Measurements from ENCODE around the gene MAB21L2.

The MAB21L2 gene

DNA sequence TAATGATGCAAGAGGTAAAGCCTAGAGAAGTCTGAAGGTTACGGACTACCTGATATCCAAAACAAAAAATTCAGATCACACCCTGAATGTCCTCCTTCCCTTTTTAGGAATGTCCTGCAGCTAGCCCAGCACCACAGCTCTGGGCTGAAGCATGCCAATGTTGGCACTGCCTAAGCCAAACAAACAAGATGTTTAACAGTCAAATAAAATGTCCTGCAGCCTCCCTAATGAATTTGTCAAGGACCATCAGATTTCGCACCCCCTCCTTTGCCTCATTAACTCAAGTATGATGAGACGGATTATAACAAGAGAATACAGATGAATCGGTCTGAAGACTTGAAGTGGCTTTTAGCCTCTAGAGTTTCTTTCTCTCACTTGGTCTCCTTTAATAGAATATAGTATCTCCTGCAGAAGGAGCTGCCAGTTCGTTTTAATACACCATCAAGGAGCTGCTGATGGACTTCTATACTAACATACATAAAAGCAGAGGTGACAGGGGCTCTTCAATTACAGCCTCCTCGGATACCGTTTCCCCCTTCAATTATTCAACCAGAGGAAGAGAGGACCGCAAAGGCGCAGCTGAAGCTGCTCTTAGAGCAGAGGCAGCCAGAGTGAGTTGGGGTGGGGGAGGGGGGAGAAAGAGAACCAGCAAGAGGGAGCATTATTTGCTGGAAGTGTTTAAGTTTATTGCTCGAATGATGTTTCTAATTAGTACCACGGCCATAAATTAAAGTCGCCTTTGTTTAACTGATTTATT, 3.0 kb upstream of the MAB21L2 start:
- no peak for DNase-seq

DNA sequence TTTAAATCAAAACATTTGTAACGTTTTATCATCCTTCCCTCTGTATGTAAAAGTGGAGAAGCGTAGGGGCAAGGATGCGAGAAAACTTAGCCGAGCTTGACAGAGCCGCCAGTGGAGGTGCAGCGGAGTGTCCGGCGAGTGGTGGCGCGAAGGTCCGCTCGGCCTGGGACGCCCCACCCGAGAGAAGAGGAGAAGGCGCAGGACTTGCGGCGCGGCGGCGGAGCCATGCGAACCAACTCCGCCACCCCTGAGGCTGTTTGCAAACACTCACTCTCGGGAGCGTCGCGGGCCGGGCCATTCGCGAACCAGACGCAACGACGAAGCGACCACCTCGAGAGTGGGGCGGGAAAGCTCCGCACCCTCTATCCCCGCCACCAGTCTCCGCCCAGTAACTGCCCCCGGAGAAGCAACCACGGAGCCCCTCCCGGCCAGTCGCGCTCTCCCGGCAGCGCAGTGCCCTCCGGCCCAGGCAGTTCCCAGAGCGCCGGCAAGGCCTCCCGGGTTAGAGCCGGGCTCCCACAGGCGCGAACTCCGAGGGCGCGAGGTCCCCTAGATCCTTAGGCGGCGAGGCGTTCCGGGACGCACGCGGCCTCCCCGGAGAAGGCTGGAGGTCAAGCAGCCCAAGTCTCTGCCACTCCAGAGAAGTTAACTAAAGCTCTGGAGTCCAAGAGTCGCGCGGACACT, 2.3 kb upstream of the MAB21L2 start:
- DNase-seq: no peak

GRCh38 chr4:150580306-150580705, 1.6 kb upstream of the MAB21L2 start:
- DNase-seq: no peak

DNA sequence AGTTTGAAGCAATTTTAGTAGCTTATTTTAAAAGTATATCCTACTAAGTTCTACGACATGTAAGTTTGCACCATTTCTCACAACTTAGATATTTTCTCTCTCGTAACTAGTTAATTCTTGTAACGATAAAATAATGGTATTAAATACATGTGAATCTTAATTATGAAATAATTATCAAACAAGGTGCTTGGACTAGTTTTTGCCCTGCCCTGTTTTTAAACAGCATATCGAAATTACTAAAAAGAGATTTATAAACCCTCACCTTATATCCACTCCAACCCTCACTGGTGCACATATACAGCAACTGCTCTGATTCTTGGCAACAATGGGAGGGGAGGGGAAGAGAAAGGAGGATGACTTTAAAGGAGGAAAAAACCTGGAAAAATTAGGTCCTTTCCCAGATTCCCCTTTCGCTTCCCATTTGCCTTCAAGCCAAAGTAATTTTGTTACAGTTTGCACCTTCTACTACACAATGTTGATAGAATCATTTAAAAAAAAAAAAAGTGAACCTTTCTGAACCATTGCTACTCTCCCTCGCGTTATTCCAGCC, 820 bp upstream of the MAB21L2 start:
- DNase-seq: no peak

DNA sequence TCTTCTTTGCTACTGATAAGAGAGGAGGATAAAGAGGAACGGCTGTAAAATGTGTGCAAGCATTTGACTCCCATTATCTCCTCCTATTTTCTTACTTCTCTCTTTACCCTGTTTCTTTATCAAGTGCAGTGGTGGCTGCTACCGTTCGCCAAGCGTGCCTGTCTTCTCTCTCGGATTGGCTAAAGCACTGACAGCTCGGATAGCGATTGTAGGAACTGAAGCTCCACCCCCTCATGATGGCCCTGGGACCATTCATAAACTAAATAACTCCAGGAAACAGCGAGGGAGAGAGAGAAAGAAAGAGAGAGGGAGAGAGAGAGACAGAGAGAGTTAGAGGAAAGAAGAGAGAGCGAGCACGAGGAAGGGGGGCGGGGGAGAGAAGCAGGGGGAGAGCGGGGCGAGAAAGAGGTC, 305 bp upstream of the MAB21L2 start:
- DNase-seq: no peak

DNA sequence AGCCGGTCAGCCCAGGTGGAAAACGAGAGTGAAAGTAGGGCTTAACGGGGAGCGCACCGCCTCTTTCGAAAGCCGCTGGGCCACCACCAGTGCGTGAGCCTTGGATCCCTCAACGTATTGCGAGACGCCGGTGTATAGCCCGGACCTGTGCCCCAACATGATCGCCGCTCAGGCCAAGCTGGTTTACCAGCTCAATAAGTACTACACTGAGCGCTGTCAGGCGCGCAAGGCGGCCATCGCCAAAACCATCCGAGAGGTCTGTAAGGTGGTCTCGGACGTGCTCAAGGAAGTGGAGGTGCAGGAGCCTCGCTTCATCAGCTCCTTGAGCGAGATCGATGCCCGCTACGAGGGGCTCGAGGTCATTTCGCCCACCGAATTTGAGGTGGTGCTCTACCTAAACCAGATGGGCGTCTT, 929 bp downstream of the MAB21L2 start:
- DNase-seq: no peak

DNA sequence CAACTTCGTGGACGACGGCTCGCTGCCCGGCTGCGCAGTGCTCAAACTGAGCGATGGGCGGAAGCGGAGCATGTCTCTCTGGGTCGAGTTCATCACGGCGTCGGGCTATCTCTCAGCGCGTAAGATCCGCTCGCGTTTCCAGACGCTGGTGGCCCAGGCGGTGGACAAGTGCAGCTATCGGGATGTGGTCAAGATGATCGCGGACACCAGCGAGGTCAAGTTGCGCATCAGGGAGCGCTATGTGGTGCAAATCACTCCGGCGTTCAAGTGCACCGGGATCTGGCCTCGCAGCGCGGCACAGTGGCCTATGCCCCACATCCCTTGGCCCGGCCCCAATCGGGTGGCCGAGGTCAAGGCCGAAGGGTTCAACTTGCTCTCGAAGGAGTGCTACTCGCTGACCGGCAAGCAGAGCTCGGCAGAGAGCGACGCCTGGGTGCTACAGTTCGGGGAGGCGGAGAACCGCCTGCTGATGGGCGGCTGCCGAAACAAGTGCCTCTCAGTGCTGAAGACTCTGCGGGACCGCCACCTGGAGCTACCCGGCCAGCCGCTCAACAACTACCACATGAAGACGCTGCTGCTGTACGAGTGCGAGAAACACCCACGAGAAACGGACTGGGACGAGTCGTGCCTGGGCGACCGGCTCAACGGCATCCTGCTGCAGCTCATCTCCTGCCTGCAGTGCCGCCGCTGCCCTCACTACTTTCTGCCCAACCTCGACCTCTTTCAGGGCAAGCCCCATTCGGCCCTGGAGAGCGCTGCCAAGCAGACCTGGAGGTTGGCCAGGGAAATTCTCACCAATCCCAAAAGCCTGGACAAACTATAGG, 1.5 kb downstream of the MAB21L2 start:
- no peak for DNase-seq

DNA sequence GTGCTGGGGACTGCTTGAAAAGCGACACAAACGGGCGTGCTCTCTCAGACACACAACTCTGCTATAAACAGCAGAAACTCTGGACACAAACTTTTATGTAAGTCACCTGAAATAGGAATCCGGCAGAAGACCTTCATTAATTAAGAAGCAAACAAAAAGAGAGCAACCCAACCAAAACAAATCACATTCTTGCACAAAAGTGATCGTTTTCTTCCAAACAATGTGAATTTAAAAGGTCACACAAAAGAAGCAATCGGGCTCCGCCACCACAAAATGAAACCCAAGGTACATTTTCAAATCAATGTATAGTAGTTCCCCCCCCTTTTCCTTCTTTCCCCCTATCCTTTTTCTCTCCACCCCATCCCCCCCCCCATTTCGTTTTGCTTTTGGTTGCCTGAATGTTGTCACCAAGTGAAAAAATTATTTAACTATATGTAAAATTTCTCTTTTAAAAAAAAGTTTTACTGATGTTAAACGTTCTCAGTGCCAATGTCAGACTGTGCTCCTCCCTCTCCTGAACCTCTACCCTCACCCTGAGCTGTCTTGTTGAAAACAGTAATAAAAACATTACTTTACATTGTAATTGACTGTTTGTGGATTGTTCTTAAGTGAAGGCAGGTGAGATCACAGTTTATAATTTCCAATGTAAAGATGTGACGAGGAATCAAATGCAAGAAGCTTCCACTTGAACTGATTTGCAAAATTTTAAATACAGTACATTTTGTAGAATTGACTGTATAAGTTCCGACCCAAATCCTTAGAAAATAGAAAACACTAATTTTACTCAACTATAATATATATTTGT, 2.4 kb downstream of the MAB21L2 start:
- no peak for DNase-seq

DNA sequence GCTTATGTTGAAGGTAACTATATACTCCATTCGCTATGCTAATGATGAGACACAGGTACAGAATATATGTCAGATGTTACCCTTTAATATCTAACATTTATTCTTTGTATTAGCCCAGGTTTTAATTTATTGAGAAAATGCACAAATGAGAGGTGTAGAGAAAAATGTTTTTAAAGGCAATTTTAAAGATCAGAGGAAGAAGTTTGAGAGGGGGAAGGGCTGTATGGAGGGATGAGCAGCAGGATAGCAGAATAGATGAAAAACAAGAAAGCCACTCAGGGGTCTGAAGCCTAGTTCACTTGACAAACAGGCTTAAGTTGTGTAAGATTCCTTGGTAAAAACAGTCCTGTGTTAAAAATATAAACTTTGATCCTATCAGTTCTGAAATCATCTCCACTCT, 3.7 kb downstream of the MAB21L2 start:
- no peak for DNase-seq

DNA sequence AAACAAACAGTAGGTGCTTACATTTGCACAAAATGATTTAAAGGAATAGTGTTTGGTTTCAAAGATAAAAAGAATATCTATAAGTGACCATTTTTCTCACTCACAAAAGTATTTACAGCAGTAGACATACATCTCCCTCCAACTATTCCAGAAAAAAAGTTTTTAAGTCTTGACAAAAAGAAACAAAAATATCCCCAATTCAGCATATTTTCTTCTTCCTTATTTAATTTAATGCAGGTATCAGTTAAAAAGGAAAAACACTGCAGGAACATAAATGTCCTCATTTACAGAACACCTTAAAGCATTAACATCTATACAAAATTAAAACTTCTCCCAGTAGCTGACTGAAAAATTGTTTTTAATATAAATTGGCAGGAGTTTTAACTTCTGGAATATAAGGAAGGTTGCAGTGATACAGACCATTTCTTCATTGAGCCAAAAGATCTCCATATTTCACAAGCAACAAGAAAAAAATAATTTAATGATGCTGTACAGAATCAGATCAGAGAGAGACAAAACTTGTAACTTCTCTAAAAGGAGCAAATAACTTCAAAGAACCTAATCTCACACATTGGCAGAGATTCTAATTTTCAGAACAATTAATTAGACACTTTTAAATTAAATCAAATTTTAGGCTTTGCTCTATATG, 4.3 kb downstream of the MAB21L2 start:
- DNase-seq: no peak

DNA sequence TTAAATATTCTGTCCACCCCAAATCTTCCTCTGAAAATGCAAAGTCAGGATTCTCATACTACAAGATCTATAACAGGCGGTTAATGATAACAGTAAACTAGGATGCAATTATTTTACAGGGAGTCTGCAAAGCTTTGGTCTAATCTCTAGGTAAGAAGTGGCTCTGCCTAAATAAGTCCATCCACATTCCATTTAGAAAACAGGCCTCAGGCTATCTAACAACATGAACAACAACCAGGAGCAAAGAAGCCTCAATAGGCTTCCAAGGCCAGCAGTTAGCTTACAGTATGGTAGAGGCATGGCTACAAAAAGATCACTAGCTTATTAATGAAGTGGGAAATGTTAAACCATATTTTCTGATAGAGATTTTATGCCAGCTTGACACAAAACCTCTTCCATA, 6.4 kb downstream of the MAB21L2 start:
- DNase-seq: no peak

- DNase-seq: no peak
Observed at GRCh38 chr4:150589157-150589556, 7.2 kb downstream of the MAB21L2 start.

GRCh38 chr4:150590631-150591030, 8.7 kb downstream of the MAB21L2 start:
- no peak for DNase-seq

- peak; percentile 13 to 49 for DNase-seq
Observed at GRCh38 chr4:150591406-150591805, 9.5 kb downstream of the MAB21L2 start.

GRCh38 chr4:150591904-150592303, 10.0 kb downstream of the MAB21L2 start:
- DNase-seq: peak in 1 of 2 experiments; percentile 51

- peak in 1 of 2 experiments; percentile 13 for DNase-seq
Observed at GRCh38 chr4:150593996-150594395, 12.0 kb downstream of the MAB21L2 start.

DNA sequence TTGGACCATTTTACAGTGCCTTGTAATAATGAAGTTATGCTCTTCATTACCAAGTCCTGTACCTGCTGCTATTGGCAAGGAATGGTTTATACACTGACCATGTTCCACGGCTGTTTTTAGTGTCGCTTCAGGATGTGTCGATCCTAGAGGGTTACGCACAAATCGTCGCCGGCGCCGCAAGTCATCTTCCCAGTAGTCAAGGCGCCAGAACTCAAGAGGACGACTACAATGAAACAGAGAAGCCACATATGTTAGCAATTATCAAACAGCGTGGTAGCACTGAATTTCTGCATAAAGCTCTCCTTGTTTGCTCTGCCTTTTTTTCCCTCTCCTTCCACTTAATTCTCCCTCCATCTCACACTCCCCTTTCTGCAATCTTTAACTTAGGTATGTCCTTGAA, 17.0 kb downstream of the MAB21L2 start:
- DNase-seq: no peak

GRCh38 chr4:150599547-150599946, 17.6 kb downstream of the MAB21L2 start:
- no peak for DNase-seq

- DNase-seq: no peak
Observed at GRCh38 chr4:150600812-150601445, 19.0 kb downstream of the MAB21L2 start.

GRCh38 chr4:150609131-150609530, 27.2 kb downstream of the MAB21L2 start:
- no peak for DNase-seq

- no peak for DNase-seq
Observed at GRCh38 chr4:150619042-150619441, 37.1 kb downstream of the MAB21L2 start.
